Nucleus accumbens (tissue), 56 donors: ENCODE data around the gene RHBDL1.

Source experiments
- DNase-seq, 56 donors: peaks; one replicate each; lab custom pipeline; 2025; lab: John Stamatoyannopoulos, UW

Gene RHBDL1

DNA sequence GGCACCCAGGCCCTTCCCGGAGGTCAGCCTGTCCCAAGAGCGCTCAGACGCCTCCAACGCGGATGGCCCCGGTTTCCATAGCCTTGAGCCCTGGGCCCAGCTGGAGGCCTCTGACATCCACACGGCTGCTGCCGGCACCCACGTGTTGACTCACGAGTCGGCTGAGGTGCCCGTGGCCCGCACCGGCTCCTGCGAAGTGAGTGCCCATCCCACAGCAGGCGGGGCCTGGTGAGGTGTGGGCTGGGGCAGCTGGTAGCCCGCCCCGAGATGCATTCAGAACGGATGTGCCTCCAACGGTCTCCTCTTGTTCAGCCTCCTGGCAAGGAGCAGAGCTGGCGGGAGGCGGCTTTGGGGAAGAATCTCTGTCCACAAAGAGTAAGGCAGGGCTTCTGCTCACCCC, 23.6 kb upstream of the RHBDL1 start:
- DNase-seq: no peak

DNA sequence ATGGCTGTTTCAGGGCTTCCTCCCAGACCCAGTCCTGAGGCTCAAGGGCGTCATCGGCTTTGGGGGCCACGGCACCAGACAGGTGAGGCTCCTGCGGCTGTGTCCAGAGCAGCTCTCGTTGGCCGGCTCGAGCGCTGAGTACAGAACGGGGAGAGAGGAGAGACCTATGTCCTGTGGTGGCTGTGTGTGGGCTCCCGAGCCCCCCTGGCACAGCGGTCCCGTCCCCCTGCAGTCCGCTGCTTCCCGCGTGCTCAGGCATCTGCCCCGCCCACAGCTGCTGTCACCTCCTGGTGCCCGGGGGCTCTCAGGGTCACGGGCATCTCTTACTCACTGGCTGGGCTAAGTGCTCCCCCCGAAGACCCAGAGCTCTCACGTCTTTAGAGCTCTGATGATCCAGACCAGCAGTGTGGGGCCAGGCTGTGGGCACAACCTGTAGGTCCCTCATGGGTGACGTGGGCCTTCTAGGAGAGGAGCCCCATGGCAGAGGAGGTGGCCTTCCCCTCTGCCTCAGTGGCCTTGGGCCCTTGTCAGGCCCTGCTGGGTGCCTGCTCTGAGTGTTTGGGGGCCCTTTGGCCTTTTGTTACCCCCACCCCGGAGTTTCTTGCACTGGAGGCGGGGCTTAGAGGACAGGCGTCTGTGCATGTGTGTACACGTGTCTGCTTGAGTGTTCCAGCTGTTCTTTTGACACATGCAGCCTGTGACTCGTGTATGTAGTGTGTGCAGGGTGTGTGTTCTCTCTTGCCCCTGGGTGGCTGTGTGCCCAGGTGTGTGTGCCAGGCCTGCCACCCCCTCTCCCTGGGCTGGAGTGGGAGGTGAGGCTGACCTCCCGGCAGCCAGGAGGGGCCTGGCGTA, 22.8 kb upstream of the RHBDL1 start:
- DNase-seq: no peak

DNA sequence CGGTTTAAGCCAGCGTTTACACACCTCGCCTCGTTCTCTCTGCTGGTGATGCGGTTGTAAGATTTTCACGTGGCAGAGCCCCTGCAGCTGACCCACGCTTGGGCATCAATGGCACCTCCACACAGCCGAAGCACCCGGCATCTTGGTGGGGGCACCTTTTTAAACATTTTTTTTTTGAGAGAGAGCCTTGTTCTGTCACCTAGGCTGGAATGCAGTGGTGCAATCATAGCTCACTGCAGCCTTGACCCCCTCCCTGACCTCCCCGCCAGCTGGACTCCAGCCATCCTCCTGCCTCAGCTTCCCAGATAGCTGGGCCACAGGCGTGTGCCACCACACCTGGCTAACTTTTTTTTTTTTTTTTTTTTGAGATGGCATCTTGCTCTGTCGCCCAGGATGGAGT, 21.4 kb upstream of the RHBDL1 start:
- DNase-seq: no peak

DNA sequence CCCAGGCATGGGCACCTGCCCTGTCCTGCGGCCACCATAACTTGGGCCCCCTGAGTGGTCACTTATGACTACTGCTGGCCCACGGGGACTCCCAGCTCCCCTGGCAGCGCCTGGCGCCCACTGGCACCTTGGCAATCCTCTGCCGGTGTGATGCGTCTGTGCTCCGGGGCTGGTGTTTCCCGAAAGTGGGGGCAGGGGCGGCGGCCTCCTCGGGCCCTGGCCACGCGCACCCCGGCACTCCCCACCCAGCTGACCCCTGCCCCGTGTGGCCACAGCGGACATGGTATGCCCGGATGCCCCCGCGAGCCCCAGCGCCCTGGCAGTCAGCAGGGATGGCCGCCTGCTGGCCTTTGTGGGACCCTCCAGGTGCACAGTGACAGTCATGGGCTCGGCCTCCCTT, 18.0 kb upstream of the RHBDL1 start:
- no peak for DNase-seq

- no peak for DNase-seq
These were observed 16.5 kb upstream of the RHBDL1 start for GRCh38 chr16:658679-659571.

- DNase-seq: no peak
These were observed 15.9 kb upstream of the RHBDL1 start for GRCh38 chr16:659618-660017.

GRCh38 chr16:660132-660458, 15.4 kb upstream of the RHBDL1 start:
- no peak for DNase-seq

DNA sequence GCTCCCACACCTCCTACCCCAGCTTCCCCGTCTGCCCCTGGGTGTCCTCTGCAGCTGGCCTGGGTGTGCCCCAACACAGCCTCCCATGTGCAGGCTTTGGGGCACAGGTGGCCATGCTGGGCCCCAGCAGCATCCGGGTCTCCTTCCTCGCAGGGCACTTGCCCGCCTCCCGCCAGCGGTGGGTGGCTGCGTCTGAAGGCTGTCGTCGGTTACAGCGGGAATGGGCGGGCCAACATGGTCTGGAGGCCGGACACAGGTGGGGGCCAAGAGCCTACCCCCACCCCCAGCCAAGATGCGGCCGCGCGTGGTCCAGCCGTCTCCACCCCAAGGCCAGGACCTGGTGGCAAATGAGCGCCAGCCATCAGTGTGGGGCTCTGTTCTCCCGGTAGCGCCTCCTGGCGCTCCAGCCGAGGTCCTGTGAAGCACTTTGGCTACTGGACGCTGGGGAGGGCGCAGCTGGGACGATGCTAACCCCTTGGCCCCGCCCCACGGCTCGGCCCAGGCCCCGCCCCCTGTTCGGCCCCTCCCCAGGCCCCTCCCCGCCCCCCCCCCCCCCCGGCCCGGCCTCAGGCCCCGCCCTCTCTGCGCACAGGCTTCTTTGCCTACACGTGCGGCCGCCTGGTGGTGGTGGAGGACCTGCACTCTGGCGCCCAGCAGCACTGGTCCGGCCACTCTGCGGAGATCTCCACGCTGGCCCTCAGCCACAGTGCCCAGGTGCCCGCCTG, 14.8 kb upstream of the RHBDL1 start:
- DNase-seq: peak in 54 of 56 donors; percentile 30 to 90 (median 76)

- peak in 1 of 56 donors; percentile 48 for DNase-seq
These were observed 14.2 kb upstream of the RHBDL1 start for GRCh38 chr16:661184-661821.

GRCh38 chr16:662095-662494, 13.4 kb upstream of the RHBDL1 start:
- no peak for DNase-seq

- no peak for DNase-seq
These were observed 12.9 kb upstream of the RHBDL1 start for GRCh38 chr16:662597-662996.

DNA sequence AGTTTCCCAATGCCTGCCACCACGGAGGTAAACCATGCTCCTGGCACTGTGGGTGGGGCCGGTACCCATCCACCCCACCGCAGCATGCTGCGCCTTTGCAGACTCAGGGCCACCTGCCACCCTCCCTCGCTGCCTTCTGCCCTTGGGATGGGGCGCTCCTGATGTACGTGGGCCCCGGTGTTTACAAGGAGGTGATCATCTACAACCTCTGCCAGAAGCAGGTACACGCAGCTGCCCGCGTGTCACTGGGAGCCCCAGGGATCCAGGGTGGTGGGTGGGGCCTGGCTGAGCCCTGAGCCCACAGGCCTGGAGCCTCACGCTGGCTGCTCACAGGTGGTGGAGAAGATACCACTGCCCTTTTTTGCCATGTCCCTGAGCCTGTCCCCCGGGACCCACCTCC, 8.9 kb upstream of the RHBDL1 start:
- no peak for DNase-seq

GRCh38 chr16:667113-667779, 8.2 kb upstream of the RHBDL1 start:
- peak in 3 of 56 donors; percentile 29 to 47 (median 33) for DNase-seq

GRCh38 chr16:667780-668518, 7.5 kb upstream of the RHBDL1 start, which contains the start of gene RHOT2:
Gene RHOT2 (plus strand): TSS chr16:668132. CDS start chr16:668200, 68 bp downstream.
- DNase-seq: peak in 55 of 56 donors; percentile 18 to 96 (median 84)

GRCh38 chr16:668519-669171, 6.8 kb upstream of the RHBDL1 start:
- DNase-seq: no peak

GRCh38 chr16:669666-670065, 5.8 kb upstream of the RHBDL1 start:
- no peak for DNase-seq

- DNase-seq: no peak
These were observed 4.8 kb upstream of the RHBDL1 start for GRCh38 chr16:670485-671352.
